ENCODE measurements around the gene HBP1. TPM values are rescaled to one million over a fixed set of nuclear protein-coding genes. Genes with fewer than 3 reads are reported as not detected.
"Not testable (repeated sequence)": the region's sequence is repeated elsewhere in the genome, so short reads cannot be mapped to it uniquely, and the experiment has no call there.

The HBP1 gene
- total RNA-seq, 1 donor from 2014 or later = 45.4 TPM

DNA sequence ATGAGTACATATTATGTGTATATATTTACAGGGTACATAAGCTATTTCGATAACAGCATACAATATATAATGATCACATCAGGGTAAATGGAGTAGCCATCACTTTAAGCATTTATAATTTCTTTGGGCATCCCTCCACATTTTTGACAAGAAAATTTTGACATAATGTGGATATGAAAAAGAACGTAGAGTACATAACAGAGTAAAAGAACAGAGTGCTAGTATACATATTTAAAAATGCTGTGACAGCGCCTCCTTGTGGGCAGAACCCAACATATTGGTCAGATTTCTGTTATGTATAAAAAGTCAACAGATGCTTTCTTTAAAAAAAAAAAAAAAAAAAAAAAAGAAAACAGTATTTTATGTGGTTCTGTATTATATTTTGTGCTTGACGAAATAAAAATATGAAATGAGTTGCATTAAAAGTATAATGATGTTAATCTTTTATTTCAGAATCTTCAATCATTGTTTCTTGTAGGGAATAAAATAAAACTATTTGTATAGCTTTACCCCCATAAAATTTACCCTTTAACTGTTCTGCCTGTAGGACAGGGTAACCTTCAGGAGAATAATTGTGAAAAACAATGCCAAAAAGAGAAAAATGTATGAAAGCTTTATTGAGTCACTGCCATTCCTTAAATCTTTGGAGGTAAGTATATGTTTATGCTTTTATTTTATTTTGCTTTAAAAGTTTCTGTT is 18.3 kb upstream of the HBP1 start:
- intact Hi-C loops (cut with DNase I) = loop anchor here (5.0 kb wide), 1 partner anchor 358 kb away; no protein-coding TSS in a partner anchor
- DNase-seq (ENCODE audit: low spot score) = no peak

GRCh38 chr7:107151538-107151937 is 17.3 kb upstream of the HBP1 start:
- intact Hi-C loops (cut with DNase I) = loop anchor here (5.0 kb wide), 1 partner anchor 359 kb away; no protein-coding TSS in a partner anchor
- DNase-seq (ENCODE audit: low spot score) = no peak

DNA sequence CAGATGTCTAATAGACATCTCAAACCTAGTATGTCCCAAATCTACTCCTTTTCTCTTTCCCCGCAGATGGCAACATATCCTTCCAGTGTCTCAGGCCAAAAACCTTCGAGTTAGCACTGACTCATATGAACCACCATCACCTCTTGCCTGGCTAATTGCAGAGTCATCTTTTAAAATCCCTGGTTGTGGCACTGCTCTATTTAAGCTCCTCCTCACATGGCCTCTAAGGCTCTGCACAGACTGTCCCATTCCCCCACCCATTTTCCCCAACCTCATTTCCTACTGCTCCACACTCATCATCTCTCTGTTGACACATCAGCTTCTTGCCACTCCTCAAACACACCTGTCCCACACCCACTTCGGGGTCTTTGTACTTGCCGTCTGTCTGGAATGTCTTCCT is 16.8 kb upstream of the HBP1 start:
- intact Hi-C loops (cut with DNase I) = loop anchor here (5.0 kb wide), 1 partner anchor 360 kb away; no protein-coding TSS in a partner anchor
- DNase-seq (ENCODE audit: low spot score) = no peak

DNA sequence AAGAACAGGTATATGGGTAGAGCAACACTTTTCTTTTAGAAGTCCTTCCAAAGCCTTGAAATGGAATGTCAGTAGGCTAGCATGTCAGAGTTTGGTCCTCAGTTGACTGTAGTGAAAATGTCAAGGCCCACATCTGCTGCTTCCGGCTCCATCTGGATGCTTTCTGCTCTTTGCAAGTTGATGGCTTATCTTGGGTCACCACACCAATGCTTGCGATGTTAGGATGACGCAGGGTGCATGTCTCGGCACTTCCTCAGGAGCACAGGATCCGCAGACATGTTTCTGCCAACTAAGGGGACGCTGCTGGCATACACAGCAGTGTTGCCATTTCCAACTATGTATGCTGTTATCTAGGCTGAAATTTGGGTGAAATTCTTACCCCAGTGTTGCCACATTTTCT is 14.0 kb upstream of the HBP1 start:
- intact Hi-C loops (cut with DNase I) = loop anchor here (5.0 kb wide), 1 partner anchor 363 kb away; no protein-coding TSS in a partner anchor
- DNase-seq (ENCODE audit: low spot score) = no peak

- intact Hi-C loops (cut with DNase I); DNase-seq (ENCODE audit: low spot score): not testable (repeated sequence)
These were observed 13.1 kb upstream of the HBP1 start for GRCh38 chr7:107155726-107156125.

DNA sequence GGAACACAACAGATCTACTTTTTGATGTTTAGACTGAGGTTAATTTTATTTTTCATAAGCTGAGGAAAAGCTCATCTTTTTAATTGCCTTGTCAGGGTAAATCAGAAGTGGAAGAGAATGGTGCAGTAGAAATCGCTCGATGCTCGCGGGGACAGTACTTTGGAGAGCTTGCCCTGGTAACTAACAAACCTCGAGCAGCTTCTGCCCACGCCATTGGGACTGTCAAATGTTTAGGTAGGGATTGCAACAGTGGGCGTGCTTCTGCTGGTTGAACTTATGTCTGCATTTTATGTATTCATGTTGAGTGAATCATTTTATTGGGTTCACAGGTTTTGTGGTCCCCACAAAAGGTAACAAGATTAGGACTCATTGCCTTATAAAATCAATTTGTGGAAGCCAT is 11.7 kb upstream of the HBP1 start:
- intact Hi-C loops (cut with DNase I) = no loop called here
- no peak for DNase-seq (ENCODE audit: low spot score)

DNA sequence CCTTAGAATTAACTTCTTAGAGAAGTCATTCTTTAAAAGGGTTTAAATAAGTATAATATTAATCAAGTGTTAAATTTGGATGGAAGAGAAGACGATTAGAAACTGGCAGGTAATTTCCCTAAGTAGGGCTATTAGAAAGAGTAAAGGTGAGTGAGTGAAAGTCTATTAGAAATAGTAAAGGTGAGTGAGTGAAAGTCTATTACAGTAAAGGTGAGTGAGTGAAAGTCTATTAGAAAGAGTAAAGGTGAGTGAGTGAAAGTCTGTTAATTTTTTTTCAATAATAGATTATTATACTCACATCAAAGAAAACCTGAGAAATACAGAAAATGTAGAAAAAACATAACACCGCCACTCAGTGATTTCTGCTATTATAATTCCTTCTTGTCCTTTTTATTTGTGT is 10.8 kb upstream of the HBP1 start:
- DNase-seq (ENCODE audit: low spot score) = no peak
- intact Hi-C loops (cut with DNase I) = no loop called here

- intact Hi-C loops (cut with DNase I) = no loop called here
- DNase-seq (ENCODE audit: low spot score) = no peak
These were observed 8.4 kb upstream of the HBP1 start for GRCh38 chr7:107160389-107160788.

- intact Hi-C loops (cut with DNase I) = no loop called here
These were observed 7.4 kb upstream of the HBP1 start for GRCh38 chr7:107161415-107161814.

DNA sequence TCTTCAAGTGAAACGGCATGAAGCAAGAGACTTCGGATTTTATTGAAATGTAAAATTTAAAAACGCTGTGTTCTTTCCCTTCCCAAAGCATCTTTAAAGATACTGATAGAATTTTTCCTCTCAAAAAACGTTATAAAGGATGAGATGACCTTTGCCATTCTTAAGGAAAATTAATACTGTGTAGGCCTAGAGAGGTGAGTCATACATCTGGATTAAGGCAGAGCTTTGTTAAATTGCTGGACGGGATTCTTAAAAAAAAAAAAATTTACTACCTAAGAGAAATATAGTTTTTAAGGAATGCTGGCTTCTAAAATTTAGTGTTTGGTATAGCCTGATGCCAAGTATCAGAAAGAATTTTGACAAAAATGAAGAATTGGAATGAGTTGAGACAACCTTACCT is 6.3 kb upstream of the HBP1 start:
- no peak for DNase-seq (ENCODE audit: low spot score)
- intact Hi-C loops (cut with DNase I) = no loop called here

More at GRCh38 chr7:107161415-107161814, 7.4 kb upstream of the HBP1 start:
- DNase-seq (ENCODE audit: low spot score) = no peak

DNA sequence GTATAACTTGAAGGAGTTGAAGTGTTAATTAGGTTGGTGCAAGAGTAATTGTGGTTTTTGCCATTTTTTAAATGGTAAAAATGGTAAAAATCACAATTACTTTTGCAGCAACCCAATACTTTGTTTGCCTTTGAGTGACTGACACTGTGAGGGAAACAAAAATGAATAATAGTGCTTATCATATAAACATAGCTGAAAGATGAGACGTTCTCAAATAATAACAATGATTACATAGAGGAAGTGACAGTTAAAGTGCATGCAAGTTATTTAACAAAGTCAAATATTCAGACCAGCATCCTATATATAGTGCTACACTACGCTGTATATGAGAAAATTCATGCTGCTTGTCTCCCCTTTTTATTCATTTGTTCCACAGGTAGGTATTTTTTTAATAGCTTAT is 4.7 kb upstream of the HBP1 start:
- intact Hi-C loops (cut with DNase I) = no loop called here
- DNase-seq (ENCODE audit: low spot score) = no peak

GRCh38 chr7:107165341-107165740 is 3.5 kb upstream of the HBP1 start:
- DNase-seq (ENCODE audit: low spot score) = no peak
- intact Hi-C loops (cut with DNase I) = no loop called here

- intact Hi-C loops (cut with DNase I) = no loop called here
These were observed 1.9 kb upstream of the HBP1 start for GRCh38 chr7:107166736-107167426.

GRCh38 chr7:107167483-107168232 is 1.1 kb upstream of the HBP1 start:
- intact Hi-C loops (cut with DNase I) = loop anchor here (1.0 kb wide), 1 partner anchor 413 kb away; the partner anchor contains the start of gene BCAP29
- DNase-seq (ENCODE audit: low spot score) = peak; percentile 77

More at GRCh38 chr7:107166736-107167426, 1.9 kb upstream of the HBP1 start:
- DNase-seq (ENCODE audit: low spot score) = no peak

GRCh38 chr7:107169120-107170050 is 582 bp downstream of the HBP1 start:
- intact Hi-C loops (cut with DNase I) = no loop called here
- peak; percentile 99 for DNase-seq (ENCODE audit: low spot score)

DNA sequence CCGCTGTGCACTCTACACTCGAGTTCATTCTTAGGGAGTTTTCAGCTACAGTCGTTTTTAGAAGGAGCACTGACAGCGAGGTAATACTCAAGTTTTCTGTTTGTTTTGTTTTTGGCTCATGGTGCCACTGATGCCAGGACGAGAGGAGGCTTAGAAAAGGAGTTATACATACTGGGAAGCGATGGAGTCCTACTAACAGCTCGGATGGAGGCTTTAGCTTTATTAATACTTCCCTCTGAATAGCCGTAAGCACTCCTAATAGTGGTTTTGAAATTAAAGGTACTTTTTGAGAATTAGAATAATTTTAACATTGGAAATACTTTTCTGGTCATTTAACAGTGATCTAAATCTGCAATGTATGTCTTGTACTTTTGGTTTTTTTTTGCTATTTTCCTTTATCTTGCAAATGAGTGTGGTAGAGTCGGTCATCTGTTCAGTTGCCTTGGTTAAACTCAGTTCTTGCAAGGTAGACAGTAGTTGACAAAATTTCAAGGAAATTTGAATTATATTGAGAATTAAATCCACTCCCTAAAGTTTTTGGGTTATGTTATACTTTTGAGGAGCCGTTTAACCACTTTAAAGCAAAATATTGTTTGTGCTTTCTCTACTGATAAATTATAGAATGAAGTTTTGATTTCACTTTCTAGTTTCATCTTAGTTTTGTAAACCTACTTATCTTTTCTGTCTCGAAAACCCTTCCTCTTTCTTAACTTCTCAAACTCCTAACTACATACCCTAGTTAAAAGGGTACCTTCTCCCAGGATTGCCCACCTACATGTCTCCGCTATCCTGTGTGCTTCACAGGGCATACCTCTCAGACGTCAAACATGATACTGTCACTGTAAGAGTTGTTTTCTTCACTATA is 1.5 kb downstream of the HBP1 start:
- intact Hi-C loops (cut with DNase I) = no loop called here
- DNase-seq (ENCODE audit: low spot score) = no peak

DNA sequence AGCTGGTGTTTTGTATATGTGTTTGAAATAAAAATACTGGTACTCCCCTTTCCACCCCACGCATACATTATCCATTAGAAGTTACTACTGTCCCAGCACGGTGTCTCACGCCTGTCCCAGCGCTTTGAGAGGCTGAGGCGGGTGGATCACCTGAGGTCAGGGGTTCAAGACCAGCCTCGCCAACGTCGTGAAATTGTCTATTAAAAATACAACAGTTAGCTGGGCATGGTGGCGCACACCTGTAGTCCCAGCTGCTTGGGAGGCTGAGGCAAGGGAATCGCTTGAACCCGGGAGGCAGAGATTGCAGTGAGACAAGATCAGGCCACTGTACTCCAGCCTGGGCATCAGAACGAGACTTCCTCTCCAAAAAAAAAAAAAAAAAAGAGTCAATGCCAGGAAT is 2.7 kb downstream of the HBP1 start:
- intact Hi-C loops (cut with DNase I) = no loop called here
- no peak for DNase-seq (ENCODE audit: low spot score)

DNA sequence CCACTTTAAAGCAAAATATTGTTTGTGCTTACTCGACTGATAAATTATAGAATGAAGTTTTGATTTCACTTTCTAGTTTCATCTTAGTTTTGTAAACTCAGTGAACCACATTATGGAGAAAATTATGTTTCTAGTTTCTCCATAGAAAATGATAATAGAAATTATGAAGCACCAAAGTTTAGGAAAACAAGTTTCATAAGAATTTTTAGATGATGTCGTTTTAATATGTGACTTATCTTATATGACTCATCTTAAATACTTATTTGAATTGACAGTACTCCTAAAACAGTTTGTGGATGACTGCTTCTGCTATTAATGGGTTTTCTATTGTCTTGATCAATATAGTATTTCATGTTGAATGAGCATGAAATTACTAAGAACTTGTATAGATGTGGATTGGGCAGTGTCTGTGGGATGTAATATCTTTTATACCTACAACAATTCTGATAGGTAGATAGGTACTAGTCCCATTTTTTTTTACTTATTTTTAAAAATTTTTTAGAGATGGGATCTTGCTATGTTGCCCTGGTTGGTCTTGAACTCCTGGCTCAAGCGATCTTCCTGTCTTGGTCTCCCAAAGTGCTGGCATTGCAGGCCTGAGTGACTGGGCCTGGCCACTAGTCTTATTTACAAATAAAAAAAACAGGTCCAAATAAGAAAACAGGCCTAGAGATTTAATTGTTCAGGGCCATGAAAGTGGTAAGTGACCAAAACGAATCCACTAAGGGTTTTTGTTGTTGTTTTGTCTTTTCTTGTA is 3.7 kb downstream of the HBP1 start:
- intact Hi-C loops (cut with DNase I) = no loop called here
- no peak for DNase-seq (ENCODE audit: low spot score)
